ENCODE data around the gene LDHAL6A. TPM values are rescaled to one million over a fixed set of nuclear protein-coding genes. Genes with fewer than 3 reads are reported as not detected.
A peak's percentile ranks its signal among the peaks of the same experiment; 100 is the strongest.

Gene LDHAL6A
- total RNA-seq, 1 donor: not detected

DNA sequence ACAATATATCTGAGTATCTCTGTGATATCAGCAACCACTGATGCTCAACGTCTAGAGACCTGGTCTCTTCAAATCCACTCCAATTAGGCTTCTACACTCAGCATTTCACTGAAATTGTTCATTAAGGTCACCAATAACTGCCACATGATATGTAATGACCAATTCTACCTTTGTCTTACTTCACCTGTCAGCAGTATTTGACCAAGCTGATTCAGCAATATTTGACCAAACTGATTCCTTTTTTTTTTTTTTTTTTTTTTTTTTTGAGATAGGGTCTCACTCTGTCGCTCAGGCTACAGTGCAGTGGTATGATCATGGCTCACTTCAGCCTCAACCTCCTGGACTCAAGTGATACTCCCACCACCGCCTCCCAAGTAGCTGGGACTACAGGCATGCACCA lies 65.5 kb downstream of the LDHAL6A start:
- no peak for DNase-seq (ENCODE audit: insufficient read length, low spot score, missing footprints)
- peaks cover 9% of the 10 kb centered on the region for H3K36me3 ChIP-seq (ENCODE audit: insufficient read depth, low read length)
- peaks cover 6% of the 10 kb centered on the region for H4K20me1 ChIP-seq (ENCODE audit: insufficient read depth, low read length)
- no peak overlapping the region for H2AFZ ChIP-seq (ENCODE audit: low read length)
- peaks cover 4% of the 10 kb centered on the region for H3K4me1 ChIP-seq (ENCODE audit: insufficient read depth, low read length)
- H3K27ac ChIP-seq (ENCODE audit: low read depth, low read length): no peak overlapping the region
- H3K4me2 ChIP-seq (ENCODE audit: insufficient read depth, low read length): no peak overlapping the region
- H3K27me3 ChIP-seq (ENCODE audit: insufficient read depth, low read length): no peaks in the 10 kb centered on the region
- no peak overlapping the region for H3K4me3 ChIP-seq (ENCODE audit: insufficient read depth, low read length)
- peaks cover 79% of the 10 kb centered on the region for H3K79me2 ChIP-seq (ENCODE audit: insufficient read depth, low read length)
- H3K9me3 ChIP-seq (ENCODE audit: low read depth, low read length): no peaks in the 10 kb centered on the region
- TF ChIP-seq, protein P1, sequence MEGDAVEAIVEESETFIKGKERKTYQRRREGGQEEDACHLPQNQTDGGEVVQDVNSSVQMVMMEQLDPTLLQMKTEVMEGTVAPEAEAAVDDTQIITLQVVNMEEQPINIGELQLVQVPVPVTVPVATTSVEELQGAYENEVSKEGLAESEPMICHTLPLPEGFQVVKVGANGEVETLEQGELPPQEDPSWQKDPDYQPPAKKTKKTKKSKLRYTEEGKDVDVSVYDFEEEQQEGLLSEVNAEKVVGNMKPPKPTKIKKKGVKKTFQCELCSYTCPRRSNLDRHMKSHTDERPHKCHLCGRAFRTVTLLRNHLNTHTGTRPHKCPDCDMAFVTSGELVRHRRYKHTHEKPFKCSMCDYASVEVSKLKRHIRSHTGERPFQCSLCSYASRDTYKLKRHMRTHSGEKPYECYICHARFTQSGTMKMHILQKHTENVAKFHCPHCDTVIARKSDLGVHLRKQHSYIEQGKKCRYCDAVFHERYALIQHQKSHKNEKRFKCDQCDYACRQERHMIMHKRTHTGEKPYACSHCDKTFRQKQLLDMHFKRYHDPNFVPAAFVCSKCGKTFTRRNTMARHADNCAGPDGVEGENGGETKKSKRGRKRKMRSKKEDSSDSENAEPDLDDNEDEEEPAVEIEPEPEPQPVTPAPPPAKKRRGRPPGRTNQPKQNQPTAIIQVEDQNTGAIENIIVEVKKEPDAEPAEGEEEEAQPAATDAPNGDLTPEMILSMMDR (IDR thresholded peaks at IDR 0.05; ENCODE audit: extremely low read depth, low read depth, low read length): no peak

DNA sequence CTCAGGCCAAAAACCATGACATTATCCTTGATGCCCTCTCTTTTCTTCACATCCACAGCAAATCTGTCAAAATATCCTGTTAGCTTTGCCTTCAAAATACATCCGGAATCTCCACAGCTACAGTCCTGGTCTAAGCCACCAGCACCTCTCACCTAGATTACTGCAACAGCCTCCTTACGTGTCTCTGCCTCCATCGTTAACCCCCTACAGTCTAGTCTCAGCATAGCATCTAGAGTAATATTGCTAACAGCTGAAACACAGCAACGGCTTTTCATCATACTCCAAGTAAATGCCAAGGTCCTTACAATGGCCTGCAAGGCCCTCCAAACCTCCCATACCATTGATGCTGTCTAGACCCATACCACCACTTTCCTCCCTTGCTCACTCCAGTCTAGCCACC lies 66.7 kb downstream of the LDHAL6A start:
- no peak overlapping the region for H3K4me2 ChIP-seq (ENCODE audit: insufficient read depth, low read length)
- no peaks in the 10 kb centered on the region for H3K9me3 ChIP-seq (ENCODE audit: low read depth, low read length)
- TF ChIP-seq, protein P1 (IDR thresholded peaks at IDR 0.05; ENCODE audit: extremely low read depth, low read depth, low read length): peak; percentile 18
- DNase-seq (ENCODE audit: insufficient read length, low spot score, missing footprints): no peak
- no peak overlapping the region for H3K27ac ChIP-seq (ENCODE audit: low read depth, low read length)
- peaks cover 9% of the 10 kb centered on the region for H3K36me3 ChIP-seq (ENCODE audit: insufficient read depth, low read length)
- peaks cover 4% of the 10 kb centered on the region for H3K4me1 ChIP-seq (ENCODE audit: insufficient read depth, low read length)
- no peak overlapping the region for H3K4me3 ChIP-seq (ENCODE audit: insufficient read depth, low read length)
- no peak overlapping the region for H2AFZ ChIP-seq (ENCODE audit: low read length)
- H4K20me1 ChIP-seq (ENCODE audit: insufficient read depth, low read length): peaks cover 6% of the 10 kb centered on the region
- H3K27me3 ChIP-seq (ENCODE audit: insufficient read depth, low read length): no peaks in the 10 kb centered on the region
- peaks cover 91% of the 10 kb centered on the region for H3K79me2 ChIP-seq (ENCODE audit: insufficient read depth, low read length)

- H3K79me2 ChIP-seq (ENCODE audit: insufficient read depth, low read length): peaks cover 87% of the 10 kb centered on the region
- TF ChIP-seq, protein P1 (IDR thresholded peaks at IDR 0.05; ENCODE audit: extremely low read depth, low read depth, low read length): no peak
- H3K4me2 ChIP-seq (ENCODE audit: insufficient read depth, low read length): no peak overlapping the region
These were observed 67.4 kb downstream of the LDHAL6A start for GRCh38 chr11:18523084-18523483.

GRCh38 chr11:18524248-18524647 lies 68.6 kb downstream of the LDHAL6A start:
- TF ChIP-seq, protein P1 (IDR thresholded peaks at IDR 0.05; ENCODE audit: extremely low read depth, low read depth, low read length): no peak
- H3K4me1 ChIP-seq (ENCODE audit: insufficient read depth, low read length): peaks cover 4% of the 10 kb centered on the region
- H3K79me2 ChIP-seq (ENCODE audit: insufficient read depth, low read length): peaks cover 83% of the 10 kb centered on the region

More at GRCh38 chr11:18523084-18523483, 67.4 kb downstream of the LDHAL6A start:
- no peak for DNase-seq (ENCODE audit: insufficient read length, low spot score, missing footprints)
- H3K27ac ChIP-seq (ENCODE audit: low read depth, low read length): no peak overlapping the region
- H3K9me3 ChIP-seq (ENCODE audit: low read depth, low read length): no peaks in the 10 kb centered on the region
- H3K27me3 ChIP-seq (ENCODE audit: insufficient read depth, low read length): no peaks in the 10 kb centered on the region
- H3K4me1 ChIP-seq (ENCODE audit: insufficient read depth, low read length): peaks cover 4% of the 10 kb centered on the region
- H3K4me3 ChIP-seq (ENCODE audit: insufficient read depth, low read length): no peak overlapping the region
- no peak overlapping the region for H2AFZ ChIP-seq (ENCODE audit: low read length)
- H4K20me1 ChIP-seq (ENCODE audit: insufficient read depth, low read length): peaks cover 6% of the 10 kb centered on the region
- peaks cover 9% of the 10 kb centered on the region for H3K36me3 ChIP-seq (ENCODE audit: insufficient read depth, low read length)

More at GRCh38 chr11:18524248-18524647, 68.6 kb downstream of the LDHAL6A start:
- no peaks in the 10 kb centered on the region for H3K9me3 ChIP-seq (ENCODE audit: low read depth, low read length)
- peaks cover 9% of the 10 kb centered on the region for H3K36me3 ChIP-seq (ENCODE audit: insufficient read depth, low read length)
- peaks cover 6% of the 10 kb centered on the region for H4K20me1 ChIP-seq (ENCODE audit: insufficient read depth, low read length)
- no peak overlapping the region for H3K4me3 ChIP-seq (ENCODE audit: insufficient read depth, low read length)
- H3K27ac ChIP-seq (ENCODE audit: low read depth, low read length): no peak overlapping the region
- H3K27me3 ChIP-seq (ENCODE audit: insufficient read depth, low read length): no peaks in the 10 kb centered on the region
- H2AFZ ChIP-seq (ENCODE audit: low read length): no peak overlapping the region
- DNase-seq (ENCODE audit: insufficient read length, low spot score, missing footprints): no peak
- H3K4me2 ChIP-seq (ENCODE audit: insufficient read depth, low read length): no peak overlapping the region

All from osteoblast (primary cell).